SU-DHL-6 (cell line): ENCODE measurements around the gene KRT77.

Experiments
- EZH2phosphoT487 ChIP-seq: fragments of 200-600 bp; sonication (generic), shearing (Covaris generic); conservative IDR thresholded peaks from 2 replicates; pipeline ENCODE4 v1.6.1; 2018; ENCODE audit warnings: mild to moderate bottlenecking, antibody characterized with exemption, low read length, moderate library complexity, mixed read lengths
- TF ChIP-seq, protein P1 (sequence below): fragments of 200-600 bp; sonication (generic); IDR thresholded peaks from one replicate; pipeline ENCODE4 v1.5.1; 2017; ENCODE audit warnings: antibody characterized with exemption, mild to moderate bottlenecking, low read length, moderate library complexity; ENCODE audit not compliant: insufficient read depth, poor library complexity, severe bottlenecking

GRCh38 chr12:52682381-52682660, 21.0 kb downstream of the KRT77 start:
- TF ChIP-seq, protein P1, sequence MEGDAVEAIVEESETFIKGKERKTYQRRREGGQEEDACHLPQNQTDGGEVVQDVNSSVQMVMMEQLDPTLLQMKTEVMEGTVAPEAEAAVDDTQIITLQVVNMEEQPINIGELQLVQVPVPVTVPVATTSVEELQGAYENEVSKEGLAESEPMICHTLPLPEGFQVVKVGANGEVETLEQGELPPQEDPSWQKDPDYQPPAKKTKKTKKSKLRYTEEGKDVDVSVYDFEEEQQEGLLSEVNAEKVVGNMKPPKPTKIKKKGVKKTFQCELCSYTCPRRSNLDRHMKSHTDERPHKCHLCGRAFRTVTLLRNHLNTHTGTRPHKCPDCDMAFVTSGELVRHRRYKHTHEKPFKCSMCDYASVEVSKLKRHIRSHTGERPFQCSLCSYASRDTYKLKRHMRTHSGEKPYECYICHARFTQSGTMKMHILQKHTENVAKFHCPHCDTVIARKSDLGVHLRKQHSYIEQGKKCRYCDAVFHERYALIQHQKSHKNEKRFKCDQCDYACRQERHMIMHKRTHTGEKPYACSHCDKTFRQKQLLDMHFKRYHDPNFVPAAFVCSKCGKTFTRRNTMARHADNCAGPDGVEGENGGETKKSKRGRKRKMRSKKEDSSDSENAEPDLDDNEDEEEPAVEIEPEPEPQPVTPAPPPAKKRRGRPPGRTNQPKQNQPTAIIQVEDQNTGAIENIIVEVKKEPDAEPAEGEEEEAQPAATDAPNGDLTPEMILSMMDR = no peak
- TF ChIP-seq EZH2phosphoT487 = no peak
